ENCODE measurements around the gene ZMIZ1.

The ZMIZ1 gene

GRCh38 chr10:79158402-79159097 lies 89.8 kb downstream of the ZMIZ1 start:
- no peak for DNase-seq

GRCh38 chr10:79159141-79159651 lies 90.4 kb downstream of the ZMIZ1 start:
- DNase-seq, result no peak

GRCh38 chr10:79159785-79160184 lies 91.0 kb downstream of the ZMIZ1 start:
- DNase-seq, result no peak

- no peak for DNase-seq
Observed at GRCh38 chr10:79160191-79160590, 91.4 kb downstream of the ZMIZ1 start.

GRCh38 chr10:79161557-79161956 lies 92.8 kb downstream of the ZMIZ1 start:
- no peak for DNase-seq

- DNase-seq, result no peak
Observed at GRCh38 chr10:79162022-79162421, 93.3 kb downstream of the ZMIZ1 start.

GRCh38 chr10:79162861-79163665 lies 94.3 kb downstream of the ZMIZ1 start:
- peak in 1 of 2 experiments; percentile 4 for DNase-seq

GRCh38 chr10:79163666-79163975 lies 94.9 kb downstream of the ZMIZ1 start:
- no peak for DNase-seq

GRCh38 chr10:79164075-79164474 lies 95.3 kb downstream of the ZMIZ1 start:
- DNase-seq, result no peak

GRCh38 chr10:79165070-79165778 lies 96.5 kb downstream of the ZMIZ1 start:
- DNase-seq, result no peak

- DNase-seq, result no peak
Observed at GRCh38 chr10:79166312-79166721, 97.6 kb downstream of the ZMIZ1 start.

GRCh38 chr10:79166741-79167140 lies 98.0 kb downstream of the ZMIZ1 start:
- no peak for DNase-seq

GRCh38 chr10:79167537-79167936 lies 98.8 kb downstream of the ZMIZ1 start:
- DNase-seq, result no peak

- DNase-seq, result no peak
Observed at GRCh38 chr10:79168210-79168609, 99.4 kb downstream of the ZMIZ1 start.

- no peak for DNase-seq
Observed at GRCh38 chr10:79170226-79170752, 101.5 kb downstream of the ZMIZ1 start.

GRCh38 chr10:79170993-79171392 lies 102.2 kb downstream of the ZMIZ1 start:
- DNase-seq, result no peak

GRCh38 chr10:79171504-79171903 lies 102.7 kb downstream of the ZMIZ1 start:
- DNase-seq, result no peak

- DNase-seq, result no peak
Observed at GRCh38 chr10:79172881-79173280, 104.1 kb downstream of the ZMIZ1 start.

- DNase-seq, result no peak
Observed at GRCh38 chr10:79173582-79174262, 105.0 kb downstream of the ZMIZ1 start.

GRCh38 chr10:79176052-79176501 lies 107.3 kb downstream of the ZMIZ1 start:
- no peak for DNase-seq

GRCh38 chr10:79176949-79177602 lies 108.3 kb downstream of the ZMIZ1 start:
- DNase-seq, result no peak

- DNase-seq, result no peak
Observed at GRCh38 chr10:79178070-79178576, 109.4 kb downstream of the ZMIZ1 start.

Measured in SW 1271 (cell line).